NCI-H2029 (cell line): ENCODE data around the gene SH3D21.

Experiments
- DNase-seq: peaks from one replicate; lab custom pipeline; 2025; lab: John Stamatoyannopoulos, UW

The SH3D21 gene

GRCh38 chr1:36329817-36330216, 23.6 kb downstream of the SH3D21 start:
- no peak for DNase-seq

DNA sequence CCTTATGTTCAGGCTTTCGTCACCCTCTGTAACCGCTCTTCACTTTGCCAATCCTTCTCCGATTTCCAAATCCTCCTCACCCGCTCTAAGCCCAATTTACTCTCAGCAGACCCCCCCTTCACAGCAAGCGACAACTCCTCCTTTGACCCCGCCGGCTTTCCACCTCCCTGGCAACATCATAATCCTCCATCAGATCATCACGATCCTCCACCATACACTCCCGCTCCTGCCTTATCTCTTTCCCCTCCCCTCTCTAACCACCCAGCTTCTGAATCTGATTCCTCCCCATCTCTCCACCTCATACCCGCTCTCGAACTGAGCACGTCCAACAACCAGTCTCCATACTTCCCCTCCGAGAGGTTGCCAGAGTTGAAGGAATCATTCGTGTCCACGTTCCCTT, 24.8 kb downstream of the SH3D21 start:
- DNase-seq, result no peak

GRCh38 chr1:36337830-36338229, 31.7 kb downstream of the SH3D21 start:
- DNase-seq, result no peak

DNA sequence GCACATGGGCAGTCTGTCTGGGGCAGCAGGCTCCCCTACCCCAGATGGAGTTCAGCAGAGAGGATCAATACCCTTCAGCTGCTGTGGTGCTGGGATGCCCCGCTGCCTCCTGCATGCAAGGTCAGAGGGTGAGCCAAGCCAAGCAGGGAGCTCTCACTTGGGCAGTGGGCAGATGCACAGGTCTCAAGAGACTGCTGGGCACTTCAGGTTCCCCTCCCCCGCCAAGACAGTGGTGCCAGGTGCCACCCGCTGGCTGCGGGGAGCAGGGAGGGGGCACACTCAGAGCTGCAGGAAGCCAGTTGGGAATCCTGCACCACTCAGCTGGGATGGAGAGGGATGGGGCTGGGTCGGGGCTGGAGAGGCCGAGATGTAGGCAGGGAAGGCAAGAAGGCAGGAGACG, 33.0 kb downstream of the SH3D21 start:
- no peak for DNase-seq

- DNase-seq, result no peak
These were observed 33.4 kb downstream of the SH3D21 start for GRCh38 chr1:36339615-36340014.

GRCh38 chr1:36341626-36342320, 35.6 kb downstream of the SH3D21 start:
- no peak for DNase-seq

DNA sequence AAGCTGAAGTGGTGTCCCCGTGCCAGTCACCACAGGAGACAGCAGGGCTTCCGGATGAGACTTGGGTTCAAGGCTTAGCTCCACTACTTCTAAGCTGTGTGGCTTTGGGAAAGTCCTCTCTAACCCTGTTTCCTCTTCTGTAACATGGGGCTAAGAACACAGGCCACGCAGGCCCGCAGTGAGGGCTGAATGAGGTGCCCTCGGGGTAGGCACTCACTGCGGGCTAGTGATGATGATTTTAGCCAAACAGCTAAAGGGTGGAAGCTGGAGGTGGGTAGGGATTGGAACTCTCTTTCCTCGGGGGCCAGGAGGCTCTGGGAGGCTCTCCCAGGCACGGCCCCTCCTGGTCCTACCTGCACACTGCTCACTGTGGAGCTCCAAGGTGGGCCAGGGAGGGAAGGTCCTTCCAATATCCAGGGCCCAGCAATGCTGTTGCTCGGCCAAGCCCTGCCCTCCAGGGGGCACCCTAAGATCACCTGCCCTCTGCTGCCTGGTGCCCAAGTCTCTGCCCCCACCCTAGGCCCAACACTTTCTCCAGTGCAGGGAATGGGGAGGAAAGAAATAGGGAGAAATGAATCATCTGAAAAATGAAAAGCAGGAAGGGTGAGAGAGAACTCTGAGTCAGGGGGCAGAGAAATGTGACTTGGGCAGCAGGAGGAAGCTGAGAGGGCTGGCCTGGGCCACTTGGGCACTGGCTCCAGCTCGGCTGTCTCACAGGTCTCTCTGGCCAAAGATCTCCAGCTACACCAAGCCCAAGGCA, 36.4 kb downstream of the SH3D21 start:
- no peak for DNase-seq

DNA sequence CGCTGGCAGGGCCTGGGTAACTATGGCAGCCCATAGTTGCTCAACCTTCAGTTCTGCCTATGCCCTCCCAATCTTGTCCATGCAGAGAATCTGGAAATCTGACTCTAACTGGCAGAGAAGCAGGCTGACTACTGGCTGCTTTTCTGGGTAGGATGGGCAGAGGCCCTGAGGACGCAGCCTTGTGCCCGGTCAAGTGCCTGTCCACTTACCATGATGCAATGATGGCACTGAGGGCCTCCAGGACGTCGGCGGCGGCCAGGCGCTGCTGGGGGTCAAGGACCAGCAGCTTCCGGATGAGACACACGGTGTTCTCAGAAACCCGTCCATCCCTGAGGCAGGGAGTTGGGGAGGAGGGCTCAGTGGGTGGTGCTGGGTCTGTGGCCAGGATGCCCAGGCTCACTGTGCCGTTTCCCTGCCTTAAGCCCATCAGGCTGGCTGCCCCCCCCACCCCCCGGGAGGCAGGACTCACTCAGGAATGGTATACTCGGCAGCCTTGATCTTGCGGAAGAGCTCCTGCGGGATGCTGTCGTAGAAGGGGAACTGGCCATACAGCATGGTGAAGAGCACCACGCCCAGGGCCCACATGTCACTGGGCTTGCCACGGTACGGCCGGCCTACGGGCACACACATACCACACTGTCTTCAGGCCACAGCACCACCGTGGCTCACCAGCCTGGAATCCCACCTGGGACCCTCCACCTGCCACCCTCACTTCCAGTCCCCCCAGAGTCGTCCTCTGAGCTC, 37.7 kb downstream of the SH3D21 start:
- DNase-seq, result no peak

DNA sequence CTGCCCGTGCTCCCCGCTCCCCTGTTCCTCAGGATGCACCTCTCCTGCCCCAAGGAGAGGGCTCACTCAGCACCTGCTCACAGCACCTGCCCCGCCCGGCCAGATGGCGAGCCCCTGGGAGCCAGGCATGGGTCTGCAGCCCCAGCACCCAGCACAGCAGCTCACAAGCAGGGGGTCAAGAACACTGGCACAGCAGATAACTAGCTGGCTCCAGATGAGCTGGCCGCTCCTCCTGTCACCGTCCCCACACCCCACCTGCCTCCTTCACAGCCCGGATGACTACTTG, 38.2 kb downstream of the SH3D21 start:
- DNase-seq, result no peak

DNA sequence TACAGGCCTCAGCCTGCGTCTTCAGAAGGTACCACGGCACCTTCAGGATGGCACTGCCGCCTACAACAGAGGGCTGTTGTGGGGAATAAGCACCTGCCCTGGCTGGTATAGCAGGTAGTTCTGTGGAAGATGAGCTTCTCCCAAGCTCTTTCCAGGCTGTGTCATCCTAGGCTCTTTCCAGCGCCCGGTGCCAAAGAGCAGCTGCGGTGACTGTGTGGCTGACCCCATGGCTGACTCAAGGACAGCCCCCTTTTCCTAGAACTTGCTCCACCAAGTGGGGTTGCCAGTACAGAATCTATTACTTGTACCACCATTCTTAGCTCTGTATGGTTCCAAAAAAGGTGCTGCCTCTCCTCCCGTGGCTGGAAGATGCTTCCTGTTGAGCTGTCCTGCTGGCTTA, 39.2 kb downstream of the SH3D21 start:
- DNase-seq, result no peak

- no peak for DNase-seq
These were observed 40.7 kb downstream of the SH3D21 start for GRCh38 chr1:36346741-36347370.

- no peak for DNase-seq
These were observed 43.1 kb downstream of the SH3D21 start for GRCh38 chr1:36349241-36349671.

GRCh38 chr1:36349839-36350238, 43.7 kb downstream of the SH3D21 start:
- no peak for DNase-seq

DNA sequence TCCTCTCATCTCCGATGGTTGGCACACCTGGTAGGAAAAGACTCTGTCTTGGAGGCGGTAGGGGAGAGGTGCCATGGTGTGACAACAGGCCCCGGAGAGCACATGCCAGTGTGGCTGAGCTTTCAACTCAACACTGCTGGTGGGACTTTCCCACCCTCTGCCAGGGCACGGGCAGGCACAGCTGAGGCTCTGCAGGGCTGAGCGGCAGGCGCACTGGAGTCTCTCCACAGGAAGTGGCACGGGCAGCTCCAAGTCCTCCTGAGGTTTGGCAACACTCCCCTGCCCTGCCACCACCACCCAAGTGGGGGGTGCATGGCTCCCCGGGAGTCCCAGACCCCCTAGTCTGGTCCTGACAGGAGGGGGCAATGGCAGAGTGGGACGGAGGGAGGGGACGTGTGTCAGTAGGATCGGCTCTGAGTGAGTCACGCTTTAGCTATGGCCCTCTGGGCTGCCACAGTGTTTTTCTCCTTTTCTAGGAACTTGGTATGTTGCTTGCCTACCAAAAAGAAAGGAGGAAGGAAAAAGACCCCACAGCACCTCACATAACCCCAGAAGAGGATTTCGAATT, 44.6 kb downstream of the SH3D21 start:
- no peak for DNase-seq

DNA sequence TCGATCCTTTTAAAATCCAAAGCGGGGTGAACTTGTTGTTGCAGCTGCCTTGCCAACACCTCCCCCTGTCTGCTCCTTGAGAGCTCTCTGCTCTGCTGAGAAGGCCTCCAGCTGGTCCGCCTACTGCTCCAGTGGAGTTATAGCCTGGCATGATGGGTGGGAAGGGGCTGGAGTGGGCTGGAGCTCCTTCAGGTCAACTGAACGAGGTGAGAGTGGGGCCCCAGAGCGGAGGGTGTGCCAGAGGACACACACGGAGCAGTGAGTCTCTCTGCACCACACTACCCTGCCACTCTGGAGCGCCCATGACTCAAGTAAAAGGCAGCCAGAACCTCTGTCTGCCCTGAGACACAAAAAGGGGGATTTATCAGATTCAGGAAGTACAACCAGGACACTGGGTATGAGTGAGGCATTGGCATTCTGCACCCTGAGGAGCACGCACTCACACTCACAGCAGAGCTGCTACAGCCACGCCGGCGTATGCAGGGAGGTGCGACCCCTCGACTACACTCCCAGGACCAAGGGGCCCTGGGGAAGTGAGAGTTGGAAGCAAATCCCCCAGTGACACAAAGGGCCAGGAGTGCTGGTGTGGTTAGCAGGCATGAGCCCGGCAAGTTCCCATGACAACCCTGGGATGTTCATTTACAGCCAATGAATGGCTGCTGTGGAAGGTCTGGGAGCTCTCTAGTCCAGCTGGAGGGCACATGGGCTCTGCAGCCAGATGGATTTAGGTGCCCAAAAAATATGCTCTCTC, 45.2 kb downstream of the SH3D21 start:
- DNase-seq, result no peak

- no peak for DNase-seq
These were observed 46.1 kb downstream of the SH3D21 start for GRCh38 chr1:36352125-36352909.

- DNase-seq, result no peak
These were observed 47.0 kb downstream of the SH3D21 start for GRCh38 chr1:36352910-36353878.

GRCh38 chr1:36354486-36354885, 48.3 kb downstream of the SH3D21 start:
- DNase-seq, result no peak

GRCh38 chr1:36355811-36356210, 49.6 kb downstream of the SH3D21 start:
- no peak for DNase-seq
